ENCODE measurements around the gene SGCA.

- no peak for TF ChIP-seq HSF4 (CRISPR knock-in tag; IDR thresholded peaks at IDR 0.05; ENCODE audit: borderline replicate concordance)
- no peak for TF ChIP-seq GATAD2B (IDR thresholded peaks at IDR 0.05; ENCODE audit: borderline replicate concordance)
- no peak for TF ChIP-seq PML (IDR thresholded peaks at IDR 0.05; ENCODE audit: low read length)
- TF ChIP-seq ZBTB40 (IDR thresholded peaks at IDR 0.05) = no peak
- no peak for TF ChIP-seq ZBTB40 (CRISPR knock-in tag; IDR thresholded peaks at IDR 0.05)
- no peak for TF ChIP-seq MTA2 (IDR thresholded peaks at IDR 0.05; ENCODE audit: low read depth)
- TF ChIP-seq, protein P1, sequence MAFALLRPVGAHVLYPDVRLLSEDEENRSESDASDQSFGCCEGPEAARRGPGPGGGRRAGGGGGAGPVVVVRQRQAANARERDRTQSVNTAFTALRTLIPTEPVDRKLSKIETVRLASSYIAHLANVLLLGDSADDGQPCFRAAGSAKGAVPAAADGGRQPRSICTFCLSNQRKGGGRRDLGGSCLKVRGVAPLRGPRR (CRISPR knock-in tag; IDR thresholded peaks at IDR 0.05) = no peak
- TF ChIP-seq, protein P2, sequence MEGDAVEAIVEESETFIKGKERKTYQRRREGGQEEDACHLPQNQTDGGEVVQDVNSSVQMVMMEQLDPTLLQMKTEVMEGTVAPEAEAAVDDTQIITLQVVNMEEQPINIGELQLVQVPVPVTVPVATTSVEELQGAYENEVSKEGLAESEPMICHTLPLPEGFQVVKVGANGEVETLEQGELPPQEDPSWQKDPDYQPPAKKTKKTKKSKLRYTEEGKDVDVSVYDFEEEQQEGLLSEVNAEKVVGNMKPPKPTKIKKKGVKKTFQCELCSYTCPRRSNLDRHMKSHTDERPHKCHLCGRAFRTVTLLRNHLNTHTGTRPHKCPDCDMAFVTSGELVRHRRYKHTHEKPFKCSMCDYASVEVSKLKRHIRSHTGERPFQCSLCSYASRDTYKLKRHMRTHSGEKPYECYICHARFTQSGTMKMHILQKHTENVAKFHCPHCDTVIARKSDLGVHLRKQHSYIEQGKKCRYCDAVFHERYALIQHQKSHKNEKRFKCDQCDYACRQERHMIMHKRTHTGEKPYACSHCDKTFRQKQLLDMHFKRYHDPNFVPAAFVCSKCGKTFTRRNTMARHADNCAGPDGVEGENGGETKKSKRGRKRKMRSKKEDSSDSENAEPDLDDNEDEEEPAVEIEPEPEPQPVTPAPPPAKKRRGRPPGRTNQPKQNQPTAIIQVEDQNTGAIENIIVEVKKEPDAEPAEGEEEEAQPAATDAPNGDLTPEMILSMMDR (IDR thresholded peaks at IDR 0.05 in 2 of 3, conservative IDR thresholded peaks at IDR 0.05 in 1 of 3; ENCODE audit: insufficient read depth in 2 of 3, low read depth in 1 of 3, low read length in 3 of 3) = no peak
- TF ChIP-seq HMGN3 (IDR thresholded peaks at IDR 0.05; ENCODE audit: borderline replicate concordance, extremely low read depth, insufficient read length, low read depth, low read length) = no peak
- no peak for TF ChIP-seq NFXL1 (CRISPR knock-in tag; IDR thresholded peaks at IDR 0.05)
- TF ChIP-seq ZNF780A (CRISPR knock-in tag; IDR thresholded peaks at IDR 0.05) = no peak
Measured at GRCh38 chr17:50161911-50162288, 3.9 kb upstream of the SGCA start.
